Hindlimb muscle (tissue), 1 donor: ENCODE results near the gene ARHGEF3. TPM values are rescaled to one million over a fixed set of nuclear protein-coding genes. Genes with fewer than 3 reads are reported as not detected.

Source experiments
- DNase-seq: peaks from one replicate; pipeline ENCODE4 v3.0.0-alpha.2; 2013
- polyA plus RNA-seq: library from polyadenylated mRNA; unstranded; fragments of 120-200 nt; gene quantifications from one replicate; pipeline ENCODE4 v1.2.1, GENCODE V29; 2013; ENCODE audit not compliant: insufficient read length

The ARHGEF3 gene
- polyA plus RNA-seq, 1 donor: 28.3 TPM

- no peak for DNase-seq
Measured at GRCh38 chr3:56681984-56682461, 119.7 kb downstream of the ARHGEF3 start.

GRCh38 chr3:56680054-56680580, 121.6 kb downstream of the ARHGEF3 start:
- no peak for DNase-seq

Other genes with a start within 250 kb of the ARHGEF3 start
- 20.1 TPM for gene CCDC66, start 244.8 kb downstream of the ARHGEF3 start, polyA plus RNA-seq
- gene TASOR, start 118.7 kb downstream of the ARHGEF3 start, polyA plus RNA-seq: 37.8 TPM